ENCODE measurements around the gene TXLNB. TPM values are rescaled to one million over a fixed set of nuclear protein-coding genes. Genes with fewer than 3 reads are reported as not detected.

TXLNB gene
- total and polyA plus RNA-seq, 10 donors = 1.2 to 6.6 (median 3.1) TPM

GRCh38 chr6:139303185-139303584, 11.4 kb upstream of the TXLNB start:
- 91 to 97% (median 95%) methylated on average over 2 of the region's 2 CpGs for WGBS, 5 donors
- no peak for TF ChIP-seq POLR2AphosphoS5 (IDR thresholded peaks at IDR 0.05)
- TF ChIP-seq POLR2A (IDR thresholded peaks at IDR 0.05) = no peak
- no peak for TF ChIP-seq CTCF (IDR thresholded peaks at IDR 0.05 in 8 of 11, conservative IDR thresholded peaks at IDR 0.05 in 3 of 11)

GRCh38 chr6:139297921-139298320, 6.1 kb upstream of the TXLNB start:
- no peak for TF ChIP-seq POLR2AphosphoS5 (IDR thresholded peaks at IDR 0.05)
- TF ChIP-seq CTCF (IDR thresholded peaks at IDR 0.05 in 8 of 11, conservative IDR thresholded peaks at IDR 0.05 in 3 of 11) = no peak
- no peak for TF ChIP-seq POLR2A (IDR thresholded peaks at IDR 0.05)
- peaks cover 0 to 43% (median 29%) of the 10 kb centered on the region in 6 donors for H3K4me1 ChIP-seq
- no peaks in the 10 kb centered on the region for H3K27me3 ChIP-seq (replicated peaks in 1 of 7)
- H3K4me3 ChIP-seq = no peak overlapping the region
- no peak for DNase-seq
- H3K27ac ChIP-seq = no peak overlapping the region
- intact Hi-C loops (cut with DNase I; ENCODE audit: low total_unique reads) = no loop called here
- peaks cover 0 to 8% (median 0%) of the 10 kb centered on the region in 6 donors for H3K36me3 ChIP-seq
- no peaks in the 10 kb centered on the region for H3K9me3 ChIP-seq

More at GRCh38 chr6:139303185-139303584, 11.4 kb upstream of the TXLNB start:
- Histone ChIP-seq H3K27ac (no peak overlapping the region), H3K4me1 (peaks cover 0 to 4% (median 0%) of the 10 kb centered on the region in 6 donors), H3K36me3 (peaks cover 0 to 8% (median 0%) of the 10 kb centered on the region in 6 donors), H3K9me3 (no peaks in the 10 kb centered on the region), H3K4me3 (no peak overlapping the region), H3K27me3 (replicated peaks in 1 of 7) (no peaks in the 10 kb centered on the region)
- no peak for DNase-seq
- intact Hi-C loops (cut with DNase I; ENCODE audit: low total_unique reads) = no loop called here

GRCh38 chr6:139296927-139297326, 5.1 kb upstream of the TXLNB start:
- H3K9me3 ChIP-seq = no peaks in the 10 kb centered on the region
- intact Hi-C loops (cut with DNase I; ENCODE audit: low total_unique reads) = no loop called here
- peaks cover 0 to 8% (median 0%) of the 10 kb centered on the region in 6 donors for H3K36me3 ChIP-seq
- WGBS, 5 donors = 23 to 46% (median 32%) methylated on average over 1 of the region's 1 CpG
- H3K27ac ChIP-seq = peak overlapping the region in 1 of 8 donors; percentile 17
- H3K4me3 ChIP-seq = no peak overlapping the region
- DNase-seq = no peak
- TF ChIP-seq CTCF (IDR thresholded peaks at IDR 0.05 in 8 of 11, conservative IDR thresholded peaks at IDR 0.05 in 3 of 11) (no peak), POLR2AphosphoS5 (IDR thresholded peaks at IDR 0.05) (no peak), POLR2A (IDR thresholded peaks at IDR 0.05) (no peak)
- H3K27me3 ChIP-seq (replicated peaks in 1 of 7) = no peaks in the 10 kb centered on the region
- H3K4me1 ChIP-seq = peaks cover 4 to 53% (median 39%) of the 10 kb centered on the region in 6 donors

- Histone ChIP-seq H3K36me3 (peaks cover 0 to 8% (median 0%) of the 10 kb centered on the region in 6 donors), H3K4me1 (peaks cover 11 to 63% (median 49%) of the 10 kb centered on the region in 6 donors), H3K9me3 (no peaks in the 10 kb centered on the region), H3K27ac (peak overlapping the region in 2 of 8 donors; percentile 15 to 17), H3K27me3 (replicated peaks in 1 of 7) (no peaks in the 10 kb centered on the region), H3K4me3 (no peak overlapping the region)
- WGBS, 5 donors = 53 to 65% (median 59%) methylated on average over 2 of the region's 2 CpGs
- DNase-seq = no peak
- intact Hi-C loops (cut with DNase I; ENCODE audit: low total_unique reads) = no loop called here
- no peak for TF ChIP-seq POLR2AphosphoS5 (IDR thresholded peaks at IDR 0.05)
- no peak for TF ChIP-seq POLR2A (IDR thresholded peaks at IDR 0.05)
- no peak for TF ChIP-seq CTCF (IDR thresholded peaks at IDR 0.05 in 8 of 11, conservative IDR thresholded peaks at IDR 0.05 in 3 of 11)
Observed at GRCh38 chr6:139295901-139296300, 4.1 kb upstream of the TXLNB start.

All from spleen (tissue), 11 donors.